H1 (cell line): ENCODE results near the gene CA9. TPM values are rescaled to one million over a fixed set of nuclear protein-coding genes. Genes with fewer than 3 reads are reported as not detected.

Experiments used
- CTCF ChIA-PET: fragments of 300-600 bp; sonication (Branson Sonifier 250); formaldehyde crosslinking; loops from one replicate; lab custom pipeline; 2021; ENCODE audit not compliant: partially characterized antibody; lab: Charles Lee
- POLR2A ChIA-PET: fragments of 300-600 bp; sonication (Branson Sonifier 250); formaldehyde crosslinking; loops from one replicate; lab custom pipeline; 2021; ENCODE audit warnings: inconsistent platforms; ENCODE audit not compliant: partially characterized antibody; lab: Charles Lee
- DNase-seq, 2 experiments: peaks; one replicate each; pipeline versions ENCODE4 v3.0.0 to v3.0.0-alpha.2; 2010 to 2022; ENCODE audit warnings: low spot score in 2 of 2, low read depth in 1 of 2, mixed read lengths in 1 of 2
- FAIRE-seq: peaks from 2 replicates; lab custom pipeline; 2011; peaks lifted over from hg19 to GRCh38; lab: Jason Lieb, UNC
- H2AFZ ChIP-seq: 2 replicates; pipeline ENCODE4 v1.8.1; 2012; ENCODE audit warnings: low read length, inconsistent platforms
- H2AK5ac ChIP-seq: 2 replicates; pipeline ENCODE4 v1.6.1; 2013; ENCODE audit warnings: low read depth, low read length
- H2BK120ac ChIP-seq: replicated peaks from 2 replicates; pipeline ENCODE3; 2013; ENCODE audit warnings: low read depth, low read length, inconsistent platforms
- H2BK12ac ChIP-seq: 2 replicates; pipeline ENCODE4 v1.6.1; 2013; ENCODE audit warnings: low read depth, low read length
- H2BK15ac ChIP-seq: 2 replicates; pipeline ENCODE4 v1.6.1; 2013; ENCODE audit warnings: low read length
- H2BK20ac ChIP-seq: 2 replicates; pipeline ENCODE4 v1.6.1; 2013; ENCODE audit warnings: low read length
- H2BK5ac ChIP-seq: 2 replicates; pipeline ENCODE4 v1.6.1; 2013; ENCODE audit warnings: low read depth, low read length
- H3K14ac ChIP-seq: 2 replicates; pipeline ENCODE4 v1.6.1; 2013; ENCODE audit warnings: inconsistent platforms; ENCODE audit not compliant: insufficient read length
- H3K18ac ChIP-seq: 2 replicates; pipeline ENCODE4 v1.6.1; 2013; ENCODE audit warnings: low read length; ENCODE audit errors: extremely low read depth
- H3K23ac ChIP-seq: 2 replicates; pipeline ENCODE4 v1.6.1; 2013; ENCODE audit warnings: inconsistent platforms; ENCODE audit not compliant: insufficient read length
- H3K23me2 ChIP-seq: 2 replicates; pipeline ENCODE4 v1.6.1; 2013; ENCODE audit warnings: low read depth, low read length
- H3K27ac ChIP-seq: 2 replicates; pipeline ENCODE4 v1.6.1; 2011; ENCODE audit warnings: low read depth, low read length, inconsistent platforms
- H3K27me3 ChIP-seq, 4 experiments: replicated peaks in 1 of 4; 1 replicate in 1 of 4; 2 replicates in 3 of 4; pipeline versions ENCODE4 v1.6.1 to v1.8.1; 2011 to 2013; ENCODE audit warnings: low read length in 3 of 4, mild to moderate bottlenecking in 3 of 4, inconsistent platforms in 2 of 4, mixed read lengths in 2 of 4, moderate library complexity in 1 of 4; ENCODE audit not compliant: control insufficient read depth in 3 of 4, insufficient read depth in 3 of 4; ENCODE audit errors: extremely low read depth in 1 of 4
- H3K36me3 ChIP-seq, 4 experiments: 2 replicates each; pipeline versions ENCODE4 v1.6.1 to v1.8.1; 2011 to 2013; ENCODE audit warnings: mild to moderate bottlenecking in 4 of 4, low read length in 3 of 4, moderate library complexity in 2 of 4, control low read depth in 1 of 4, inconsistent platforms in 1 of 4; ENCODE audit not compliant: insufficient read depth in 4 of 4, control insufficient read depth in 2 of 4
- H3K4ac ChIP-seq: replicated peaks from 2 replicates; pipeline ENCODE3; 2013; ENCODE audit warnings: low read length, low read depth, mixed read lengths, inconsistent platforms; ENCODE audit not compliant: insufficient read length
- H3K4me1 ChIP-seq, 4 experiments: replicated peaks in 1 of 4; 1 replicate in 1 of 4; 2 replicates in 3 of 4; pipeline versions ENCODE4 v1.6.1 to v1.8.1; 2011 to 2013; ENCODE audit warnings: low read length in 3 of 4, inconsistent platforms in 2 of 4, mixed read lengths in 1 of 4; ENCODE audit not compliant: insufficient read depth in 4 of 4, control insufficient read depth in 3 of 4
- H3K4me2 ChIP-seq, 2 experiments: 2 replicates each; pipeline versions ENCODE4 v1.6.1 to v1.8.1; 2011 to 2013; ENCODE audit warnings: low read depth in 2 of 2, low read length in 2 of 2, control low read depth in 1 of 2, inconsistent platforms in 1 of 2, mild to moderate bottlenecking in 1 of 2; ENCODE audit not compliant: insufficient read depth in 1 of 2
- H3K4me3 ChIP-seq, 4 experiments: fragments of 200-600, 300-600 bp in 1 of 4; sonication (generic), shearing (Covaris generic), sonication (Bioruptor Twin) in 1 of 4; 2 replicates each; pipeline versions ENCODE4 v1.5.1 to v1.8.1; 2011 to 2016; ENCODE audit warnings: low read length in 4 of 4, low read depth in 3 of 4, control low read depth in 2 of 4, inconsistent platforms in 2 of 4, mild to moderate bottlenecking in 2 of 4, mixed read lengths in 1 of 4, moderate library complexity in 1 of 4; ENCODE audit not compliant: insufficient read depth in 2 of 4; ENCODE audit errors: extremely low read depth in 1 of 4
- H3K56ac ChIP-seq: replicated peaks from 2 replicates; pipeline ENCODE3; 2013; ENCODE audit warnings: low read depth, mild to moderate bottlenecking, mixed read lengths, low read length, inconsistent platforms; ENCODE audit not compliant: insufficient read length
- H3K79me1 ChIP-seq: 2 replicates; pipeline ENCODE4 v1.6.1; 2013; ENCODE audit warnings: low read depth, low read length, control low read depth
- H3K79me2 ChIP-seq, 2 experiments: 2 replicates each; pipeline versions ENCODE4 v1.6.1 to v1.8.1; 2012 to 2013; ENCODE audit warnings: low read length in 2 of 2, mild to moderate bottlenecking in 2 of 2, inconsistent platforms in 1 of 2; ENCODE audit not compliant: insufficient read depth in 2 of 2, control insufficient read depth in 1 of 2
- H3K9ac ChIP-seq, 4 experiments: replicated peaks in 1 of 4; 1 replicate in 1 of 4; 2 replicates in 3 of 4; pipeline versions ENCODE4 v1.6.1 to v1.8.1; 2011 to 2013; ENCODE audit warnings: low read depth in 3 of 4, low read length in 3 of 4, control low read depth in 2 of 4, mild to moderate bottlenecking in 2 of 4, moderate library complexity in 2 of 4, inconsistent platforms in 1 of 4; ENCODE audit errors: extremely low read depth in 1 of 4
- H3K9me3 ChIP-seq, 2 experiments: 2 replicates each; pipeline versions ENCODE4 v1.6.1 to v1.8.1; 2012 to 2013; ENCODE audit warnings: mild to moderate bottlenecking in 2 of 2, moderate library complexity in 2 of 2, control low read depth in 1 of 2, inconsistent platforms in 1 of 2, low read depth in 1 of 2, low read length in 1 of 2, mixed read lengths in 1 of 2; ENCODE audit not compliant: insufficient read depth in 2 of 2
- H4K20me1 ChIP-seq, 2 experiments: replicated peaks in 1 of 2; 2 replicates each; pipeline versions ENCODE3 to v1.8.1; 2011 to 2013; ENCODE audit warnings: inconsistent platforms in 2 of 2, low read length in 2 of 2, mild to moderate bottlenecking in 1 of 2; ENCODE audit not compliant: insufficient read depth in 2 of 2, control insufficient read depth in 1 of 2
- H4K5ac ChIP-seq: 2 replicates; pipeline ENCODE4 v1.6.1; 2013; ENCODE audit warnings: low read length, low read depth, mixed read lengths, inconsistent platforms; ENCODE audit not compliant: insufficient read length
- H4K8ac ChIP-seq: 2 replicates; pipeline ENCODE4 v1.8.0; 2013; ENCODE audit warnings: mild to moderate bottlenecking, moderate library complexity, low read length, inconsistent platforms; ENCODE audit not compliant: insufficient read depth; ENCODE audit errors: extremely low read depth
- H4K91ac ChIP-seq: replicated peaks from 2 replicates; pipeline ENCODE3; 2013; ENCODE audit warnings: low read length, mixed read lengths, inconsistent platforms; ENCODE audit not compliant: insufficient read length
- ASH2L ChIP-seq: fragments of 200-600, 300-600 bp; sonication (generic); IDR thresholded peaks from one replicate; pipeline ENCODE4 v1.7.1; 2017; ENCODE audit warnings: low read length
- CTCF ChIP-seq, 3 experiments: IDR thresholded peaks; 1 replicate in 2 of 3; 2 replicates in 1 of 3; pipeline versions ENCODE4 v1.5.1 to v1.6.1; 2011; ENCODE audit warnings: low read length in 3 of 3, mild to moderate bottlenecking in 3 of 3, inconsistent platforms in 2 of 3, low read depth in 1 of 3, moderate library complexity in 1 of 3; ENCODE audit not compliant: insufficient read depth in 1 of 3; ENCODE audit errors: control extremely low read depth in 1 of 3
- FOSL1 ChIP-seq: IDR thresholded peaks from 2 replicates; pipeline ENCODE4 v1.6.1; 2011; ENCODE audit warnings: mild to moderate bottlenecking, low read depth, low read length, moderate library complexity; ENCODE audit not compliant: insufficient read depth
- POLR2A ChIP-seq, 2 experiments: IDR thresholded peaks; 1 replicate in 1 of 2; 2 replicates in 1 of 2; pipeline ENCODE4 v1.6.1; 2011; ENCODE audit warnings: low read depth in 2 of 2, low read length in 2 of 2, mild to moderate bottlenecking in 2 of 2; ENCODE audit errors: control extremely low read depth in 1 of 2
- POLR2AphosphoS5 ChIP-seq: IDR thresholded peaks from 2 replicates; pipeline ENCODE4 v1.6.1; 2011; ENCODE audit warnings: low read depth, low read length
- RAD21 ChIP-seq, 2 experiments: IDR thresholded peaks in 1 of 2; conservative IDR thresholded peaks in 1 of 2; 2 replicates each; pipeline ENCODE4 v1.6.1; 2011; ENCODE audit warnings: low read depth in 2 of 2, low read length in 2 of 2, improper control_type of control experiment in 1 of 2, inconsistent platforms in 1 of 2, mild to moderate bottlenecking in 1 of 2, moderate library complexity in 1 of 2
- SAP30 ChIP-seq: fragments of 300-600 bp; sonication (generic); IDR thresholded peaks from 2 replicates; pipeline ENCODE4 v1.7.1; 2012; ENCODE audit warnings: low read length, moderate library complexity, mild to moderate bottlenecking, inconsistent platforms; ENCODE audit not compliant: insufficient read depth, insufficient replicate concordance
- SP2 ChIP-seq: IDR thresholded peaks from 2 replicates; pipeline ENCODE4 v1.6.1; 2012; ENCODE audit warnings: mild to moderate bottlenecking, low read length, inconsistent platforms
- WGBS, 2 experiments: shearing (Covaris generic) in 1 of 2; methylation state at CpG; one replicate each; pipeline versions ENCODE4 v1.1.6 to v1.1.7; 2013 to 2015; ENCODE audit warnings: low lambda C conversion rate in 2 of 2, mixed read lengths in 2 of 2, inconsistent platforms in 1 of 2, low coverage in 1 of 2, missing lambda C conversion rate in 1 of 2; ENCODE audit not compliant: insufficient replicate concordance in 2 of 2, insufficient coverage in 1 of 2, insufficient read length in 1 of 2; ENCODE audit errors: extremely low coverage in 1 of 2, missing lambda C conversion rate in 1 of 2; 5-methylcytosine and 5-hydroxymethylcytosine counted together
- polyA plus RNA-seq, 7 experiments: library from polyadenylated mRNA; depleted of rRNA in 3 of 7; stranded (reverse) in 5 of 7; unstranded in 2 of 7; fragments of >200 nt in 5 of 7; fragments of 200-250 nt in 2 of 7; gene quantifications; 1 replicate in 5 of 7; 2 replicates in 1 of 7; 4 replicates in 1 of 7; pipeline versions ENCODE4 v1.2.1 to v1.2.3, GENCODE V29; 2011 to 2013; ENCODE audit warnings: missing spikeins in 2 of 7, mixed read lengths in 2 of 7
- total RNA-seq: library from RNA; stranded (reverse); fragmentation: NEBNext Ultra II Directional; extraction: Animal tissue kit (Norgen Biotek cat#: 25700); gene quantifications from 2 replicates; pipeline ENCODE4 v1.2.1, GENCODE V29; 2021

The CA9 gene
- total and polyA plus RNA-seq, 2 of the 8 experiments (the other 6 are each of a cell fraction or from before 2014, with no cell fraction given), result 1.3 to 1.8 TPM

- DNase-seq (no peak), FAIRE-seq (no peak)
- Histone ChIP-seq H3K14ac (no peak overlapping the region), H3K4me1 (no peaks in the 10 kb centered on the region), H3K27me3 (no peaks in the 10 kb centered on the region), H3K4me2 (no peak overlapping the region), H4K20me1 (peaks cover 0 to 5% of the 10 kb centered on the region in 2 experiments), H2BK12ac (no peak overlapping the region), H2BK5ac (no peak overlapping the region), H3K27ac (no peak overlapping the region), H2BK120ac (no peak overlapping the region), H4K91ac (no peak overlapping the region), H3K23me2 (no peaks in the 10 kb centered on the region), H3K79me2 (no peaks in the 10 kb centered on the region), H2BK20ac (no peak overlapping the region), H4K5ac (no peak overlapping the region), H3K4ac (no peak overlapping the region), H3K23ac (no peak overlapping the region), H3K36me3 (peaks cover 31 to 84% (median 60%) of the 10 kb centered on the region in 4 experiments; a peak in 7 of 8 replicates), H3K56ac (no peak overlapping the region), H3K9me3 (no peaks in the 10 kb centered on the region), H3K4me3 (no peak overlapping the region), H3K79me1 (peaks cover 3% of the 10 kb centered on the region; the same call in 1 of the 2 replicates), H3K9ac (no peak overlapping the region), H2AFZ (no peak overlapping the region), H3K18ac (no peak overlapping the region), H2AK5ac (no peak overlapping the region), H4K8ac (no peak overlapping the region), H2BK15ac (no peak overlapping the region)
- TF ChIP-seq SAP30 (no peak), RAD21 (IDR thresholded peaks at IDR 0.05 in 1 of 2, conservative IDR thresholded peaks at IDR 0.05 in 1 of 2; ENCODE audit: low read depth in 2 of 2, low read length in 2 of 2) (peak; percentile 21 to 22; a peak in 2 of 4 replicates), SP2 (no peak), POLR2AphosphoS5 (no peak), ASH2L (no peak), FOSL1 (no peak), CTCF (IDR thresholded peaks at IDR 0.05; ENCODE audit: control extremely low read depth in 1 of 3, insufficient read depth in 1 of 3, low read depth in 1 of 3, low read length in 3 of 3) (peak in 2 of 3 experiments; percentile 39 to 45; a peak in 3 of 4 replicates), POLR2A (IDR thresholded peaks at IDR 0.05; ENCODE audit: control extremely low read depth in 1 of 2, low read depth in 2 of 2, low read length in 2 of 2) (no peak)
- ChIA-PET POLR2A (interaction anchor here (0.7 to 10.5 kb wide), 8 partner anchors 8 to 43 kb away, joined by 3 to 51 read pairs (median 3); no protein-coding TSS in a partner anchor), CTCF (interaction anchor here (0.5 to 13.8 kb wide), 15 partner anchors 9 to 208 kb away, joined by 3 to 199 read pairs (median 5); partner anchors contain the start of genes ARHGEF39, CCDC107, CREB3 and RMRP)
- WGBS, 2 experiments, result 86% methylated on average over 11 of the region's 11 CpGs; no CpG with 5 or more reads in 1 of the 2 experiments
Measured at GRCh38 chr9:35712762-35713400, 39.2 kb downstream of the CA9 start.
